Aorta (tissue), 5 donors: ENCODE results near the gene C19orf67. TPM values are rescaled to one million over a fixed set of nuclear protein-coding genes. Genes with fewer than 3 reads are reported as not detected.

Experiments used
- ATAC-seq: fragments of 200-7000 bp; cut with Tn5 transposase; one replicate; pipeline ENCODE4 v1.9.1; 2022; ENCODE audit warnings: moderate library complexity; ENCODE audit not compliant: low FRiP score
- DNase-seq, 2 donors: peaks; one replicate each; pipeline ENCODE4 v3.0.0-alpha.2; 2020
- H3K27ac ChIP-seq, 2 donors: one replicate each; pipeline ENCODE4 v1.5.1; 2013; ENCODE audit warnings: low read length in 2 of 2, mild to moderate bottlenecking in 2 of 2, moderate library complexity in 2 of 2, control low read depth in 1 of 2, inconsistent platforms in 1 of 2, low read depth in 1 of 2
- H3K27me3 ChIP-seq, 2 donors: one replicate each; pipeline ENCODE4 v1.6.1; 2013; ENCODE audit warnings: control low read depth in 1 of 2, low read length in 1 of 2, mild to moderate bottlenecking in 1 of 2, moderate library complexity in 1 of 2; ENCODE audit not compliant: insufficient read depth in 2 of 2, control insufficient read depth in 1 of 2
- H3K36me3 ChIP-seq, 2 donors: one replicate each; pipeline ENCODE4 v1.6.1; 2013; ENCODE audit warnings: control low read depth in 1 of 2, low read length in 1 of 2, mild to moderate bottlenecking in 1 of 2; ENCODE audit not compliant: insufficient read depth in 2 of 2, control insufficient read depth in 1 of 2
- H3K4me1 ChIP-seq, 2 donors: one replicate each; pipeline ENCODE4 v1.6.1; 2013; ENCODE audit warnings: low read length in 2 of 2, control low read depth in 1 of 2, mild to moderate bottlenecking in 1 of 2, moderate library complexity in 1 of 2; ENCODE audit not compliant: insufficient read depth in 2 of 2, control insufficient read depth in 1 of 2
- H3K4me3 ChIP-seq, 2 donors: one replicate each; pipeline ENCODE4 v1.5.1; 2013; ENCODE audit warnings: low read length in 2 of 2, control low read depth in 1 of 2, mild to moderate bottlenecking in 1 of 2
- H3K9me3 ChIP-seq: one replicate; pipeline ENCODE4 v1.6.1; 2013; ENCODE audit warnings: mild to moderate bottlenecking, low read length; ENCODE audit not compliant: control insufficient read depth
- WGBS, 2 donors: extraction: QIAGEN DNeasy Blood & Tissue Kit; methylation state at CpG; one replicate each; pipeline ENCODE4 v1.1.7; 2013; 5-methylcytosine and 5-hydroxymethylcytosine counted together
- intact Hi-C, 2 donors: fragments of 100-400 bp; cut with DNase I; formaldehyde crosslinking; loops; one replicate each; pipeline versions ENCODE4 v1.14.2 to v1.15.0; 2022
- polyA plus RNA-seq, 2 donors: library from polyadenylated mRNA; stranded (reverse); fragments of 200-250 nt; gene quantifications; one replicate each; pipeline ENCODE4 v1.2.3, GENCODE V29; 2013
- total RNA-seq, 2 donors: library from RNA; stranded (reverse); fragmentation: NEBNext Ultra II Directional; extraction: Animal tissue kit (Norgen Biotek cat#: 25700); gene quantifications; one replicate each; pipeline ENCODE4 v1.2.1, GENCODE V29; 2021
- donor health status: healthy with polysubstance abuse.
- donor health status: Bipolar disorder and iron deficiency.
- donor health status: DM: no; HTN: no; CAD: no.
- donor health status: DM: no; HTN: no; CAD: no.
- donor health status: DM: yes; HTN: yes; CAD: no.

The C19orf67 gene
- total and polyA plus RNA-seq, 4 donors: not detected

GRCh38 chr19:14058182-14059092, 27.1 kb downstream of the C19orf67 start:
- Histone ChIP-seq H3K27ac (no peak overlapping the region), H3K4me1 (no peaks in the 10 kb centered on the region), H3K27me3 (no peaks in the 10 kb centered on the region), H3K9me3 (no peaks in the 10 kb centered on the region), H3K4me3 (no peak overlapping the region), H3K36me3 (no peaks in the 10 kb centered on the region)
- 27 to 29% methylated on average over 17 of the region's 17 CpGs for WGBS, 2 donors
- intact Hi-C loops: loop anchor here in 1 of 2 donors (5.0 kb wide), 1 partner anchor 176 kb away; no protein-coding TSS in a partner anchor
- no peak for DNase-seq
- ATAC-seq: no peak

GRCh38 chr19:14056741-14057356, 28.7 kb downstream of the C19orf67 start:
- Histone ChIP-seq H3K4me1 (no peaks in the 10 kb centered on the region), H3K36me3 (no peaks in the 10 kb centered on the region), H3K9me3 (no peaks in the 10 kb centered on the region), H3K4me3 (no peak overlapping the region), H3K27ac (no peak overlapping the region), H3K27me3 (no peaks in the 10 kb centered on the region)
- no peak for DNase-seq
- ATAC-seq: no peak
- intact Hi-C loops: loop anchor here in 1 of 2 donors (5.0 kb wide), 1 partner anchor 175 kb away; no protein-coding TSS in a partner anchor
- WGBS, 2 donors: 28 to 29% methylated on average over 19 of the region's 19 CpGs

- Histone ChIP-seq H3K27me3 (no peaks in the 10 kb centered on the region), H3K27ac (no peak overlapping the region), H3K4me3 (no peak overlapping the region), H3K9me3 (no peaks in the 10 kb centered on the region), H3K4me1 (no peaks in the 10 kb centered on the region), H3K36me3 (no peaks in the 10 kb centered on the region)
- ATAC-seq (peak; percentile 13), DNase-seq (no peak)
- WGBS, 2 donors: 93 to 94% methylated on average over 10 of the region's 10 CpGs
- intact Hi-C loops: loop anchor here in 1 of 2 donors (5.0 kb wide), 1 partner anchor 174 kb away; no protein-coding TSS in a partner anchor
These were observed 29.4 kb downstream of the C19orf67 start for GRCh38 chr19:14056069-14056666.

GRCh38 chr19:14055396-14055795, 30.2 kb downstream of the C19orf67 start:
- H3K4me3 ChIP-seq: no peak overlapping the region
- H3K36me3 ChIP-seq: no peaks in the 10 kb centered on the region
- ATAC-seq (no peak), DNase-seq (no peak)
- no peaks in the 10 kb centered on the region for H3K27me3 ChIP-seq
- no peak overlapping the region for H3K27ac ChIP-seq
- intact Hi-C loops: loop anchor here in 1 of 2 donors (5.0 kb wide), 1 partner anchor 173 kb away; no protein-coding TSS in a partner anchor
- no peaks in the 10 kb centered on the region for H3K9me3 ChIP-seq
- H3K4me1 ChIP-seq: no peaks in the 10 kb centered on the region
- 93% methylated on average over 3 of the region's 3 CpGs for WGBS, 2 donors

- H3K27me3 ChIP-seq: no peaks in the 10 kb centered on the region
- H3K4me3 ChIP-seq: no peak overlapping the region
- no peaks in the 10 kb centered on the region for H3K36me3 ChIP-seq
- H3K27ac ChIP-seq: no peak overlapping the region
- intact Hi-C loops: loop anchor here in 1 of 2 donors (5.0 kb wide), 1 partner anchor 172 kb away; no protein-coding TSS in a partner anchor
- WGBS, 2 donors: 77 to 80% methylated on average over 11 of the region's 11 CpGs
- DNase-seq (no peak), ATAC-seq (no peak)
- H3K4me1 ChIP-seq: no peaks in the 10 kb centered on the region
- H3K9me3 ChIP-seq: no peaks in the 10 kb centered on the region
These were observed 30.9 kb downstream of the C19orf67 start for GRCh38 chr19:14054721-14055120.

GRCh38 chr19:14054099-14054498, 31.5 kb downstream of the C19orf67 start:
- ATAC-seq: no peak
- H3K4me3 ChIP-seq: no peak overlapping the region
- H3K27ac ChIP-seq: no peak overlapping the region
- no peaks in the 10 kb centered on the region for H3K36me3 ChIP-seq
- H3K9me3 ChIP-seq: no peaks in the 10 kb centered on the region
- 82 to 94% methylated on average over 6 of the region's 6 CpGs for whole genome bisulfite sequencing, 2 donors
- intact Hi-C loops: no loop called here
- no peaks in the 10 kb centered on the region for H3K4me1 ChIP-seq
- H3K27me3 ChIP-seq: no peaks in the 10 kb centered on the region
- DNase-seq: no peak

GRCh38 chr19:14053500-14053899, 32.1 kb downstream of the C19orf67 start:
- H3K27ac ChIP-seq: no peak overlapping the region
- ATAC-seq (no peak), DNase-seq (no peak)
- no peaks in the 10 kb centered on the region for H3K27me3 ChIP-seq
- H3K4me3 ChIP-seq: no peak overlapping the region
- H3K36me3 ChIP-seq: no peaks in the 10 kb centered on the region
- WGBS, 2 donors: 91 to 95% methylated on average over 11 of the region's 11 CpGs
- intact Hi-C loops: no loop called here
- H3K9me3 ChIP-seq: no peaks in the 10 kb centered on the region
- no peaks in the 10 kb centered on the region for H3K4me1 ChIP-seq

- H3K4me3 ChIP-seq: no peak overlapping the region
- intact Hi-C loops: no loop called here
- ATAC-seq (no peak), DNase-seq (no peak)
- no peaks in the 10 kb centered on the region for H3K4me1 ChIP-seq
- no peak overlapping the region for H3K27ac ChIP-seq
- WGBS, 2 donors: 95 to 98% methylated on average over 3 of the region's 3 CpGs
- H3K9me3 ChIP-seq: no peaks in the 10 kb centered on the region
- H3K27me3 ChIP-seq: no peaks in the 10 kb centered on the region
- H3K36me3 ChIP-seq: no peaks in the 10 kb centered on the region
These were observed 32.6 kb downstream of the C19orf67 start for GRCh38 chr19:14053032-14053431.
